Heart left ventricle (tissue), 13 donors: ENCODE results near the gene SULT1A1.

Experiments used
- POLR2A ChIP-seq, 2 donors: fragments of 450-650 bp; IDR thresholded peaks; one replicate each; pipeline ENCODE4 v1.6.1; 2017; ENCODE audit warnings: antibody characterized with exemption in 2 of 2, mild to moderate bottlenecking in 2 of 2, moderate library complexity in 2 of 2
- TF ChIP-seq, protein P1 (sequence below), 12 donors: fragments of 200-600 bp; sonication (generic) in 4 of 12; IDR thresholded peaks; one replicate each; pipeline versions ENCODE4 v1.5.0 to v1.8.0; 2018 to 2022; ENCODE audit warnings: antibody characterized with exemption in 12 of 12, mild to moderate bottlenecking in 5 of 12
- donor health status: ischemic (EF 13 %, LVEDD 7.1; RV severe dilation, severe dysfunction).
- donor health status: DM: no; HTN: yes; CAD: no.
- donor health status: DM: no; HTN: no; CAD: no.
- donor health status: ischemic (EF 25% LVEDD 6.9; RV normal size, moderate dysfunction).
- donor health status: ischemic (EF 25% LVEDD 5.7; RV mildly dilated, moderate dysfunction).
- donor health status: ischemic (EF 35%, LVEDD 5.7; RV mildly dilated, moderate dysfunction).
- donor health status: nonischemic (EF 11% LVEDD 7.7; RV severe dilation, severe dysfunction).
- donor health status: DM: yes; HTN: yes; CAD: no.
- donor health status: PGD.
- donor health status: ischemic (EF 29% LVEDD 5.4; RV normal size, mild dysfunction).
- donor health status: nonischemic (EF 23%, LVEDD 6.1; RV moderate dilation, normal function).

DNA sequence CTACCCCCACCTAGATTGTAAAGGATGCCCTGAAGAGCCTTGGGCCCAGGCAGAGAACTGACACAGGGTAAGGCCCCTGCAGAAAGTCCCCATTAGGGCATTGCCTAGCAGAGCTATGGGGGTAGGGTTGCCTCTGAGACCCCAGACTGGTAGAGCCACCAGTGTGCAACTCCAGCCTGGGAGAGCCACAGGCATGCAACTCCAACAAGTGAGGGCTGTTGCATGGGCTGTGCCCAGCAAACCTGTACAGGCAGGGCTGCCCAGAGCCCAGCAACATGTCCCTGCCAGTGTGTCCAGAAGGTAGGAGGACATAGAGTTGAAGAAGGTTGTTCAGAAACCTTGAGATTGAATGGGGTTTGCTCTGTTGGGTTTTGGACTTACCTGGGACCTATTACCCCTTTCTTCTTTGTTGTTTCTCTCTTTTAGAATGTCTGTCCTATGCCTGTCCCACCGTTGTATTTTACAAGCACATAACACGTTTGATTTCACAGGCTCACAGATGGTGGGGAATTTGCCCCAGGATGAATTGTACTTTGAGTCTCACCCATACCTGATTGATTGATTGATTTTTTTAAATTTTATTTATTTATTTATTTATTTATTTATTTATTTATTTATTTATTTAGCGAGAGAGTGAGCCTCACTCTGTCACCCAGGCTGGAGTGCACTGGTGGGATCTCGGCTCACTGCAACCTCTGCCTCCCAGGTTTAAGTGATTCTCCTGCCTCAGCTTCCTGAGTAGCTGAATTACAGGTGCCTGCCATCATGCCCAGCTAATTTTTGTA lies 39.7 kb downstream of the SULT1A1 start:
- TF ChIP-seq, protein P1, sequence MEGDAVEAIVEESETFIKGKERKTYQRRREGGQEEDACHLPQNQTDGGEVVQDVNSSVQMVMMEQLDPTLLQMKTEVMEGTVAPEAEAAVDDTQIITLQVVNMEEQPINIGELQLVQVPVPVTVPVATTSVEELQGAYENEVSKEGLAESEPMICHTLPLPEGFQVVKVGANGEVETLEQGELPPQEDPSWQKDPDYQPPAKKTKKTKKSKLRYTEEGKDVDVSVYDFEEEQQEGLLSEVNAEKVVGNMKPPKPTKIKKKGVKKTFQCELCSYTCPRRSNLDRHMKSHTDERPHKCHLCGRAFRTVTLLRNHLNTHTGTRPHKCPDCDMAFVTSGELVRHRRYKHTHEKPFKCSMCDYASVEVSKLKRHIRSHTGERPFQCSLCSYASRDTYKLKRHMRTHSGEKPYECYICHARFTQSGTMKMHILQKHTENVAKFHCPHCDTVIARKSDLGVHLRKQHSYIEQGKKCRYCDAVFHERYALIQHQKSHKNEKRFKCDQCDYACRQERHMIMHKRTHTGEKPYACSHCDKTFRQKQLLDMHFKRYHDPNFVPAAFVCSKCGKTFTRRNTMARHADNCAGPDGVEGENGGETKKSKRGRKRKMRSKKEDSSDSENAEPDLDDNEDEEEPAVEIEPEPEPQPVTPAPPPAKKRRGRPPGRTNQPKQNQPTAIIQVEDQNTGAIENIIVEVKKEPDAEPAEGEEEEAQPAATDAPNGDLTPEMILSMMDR (IDR thresholded peaks at IDR 0.05), result no peak
- no peak for TF ChIP-seq POLR2A (IDR thresholded peaks at IDR 0.05)
